OCI-LY1 (cell line): ENCODE data around the gene BMP2K.

Experiments used
- EZH2 ChIP-seq: fragments of 200-600 bp; sonication (generic), shearing (Covaris generic); IDR thresholded peaks from 2 replicates; pipeline ENCODE4 v1.8.0; 2017; ENCODE audit warnings: borderline replicate concordance, mixed run types, mild to moderate bottlenecking, antibody characterized with exemption, low read length, moderate library complexity, mixed read lengths
- TF ChIP-seq, protein P1 (sequence below): fragments of 200-600 bp; sonication (generic), shearing (Covaris generic); IDR thresholded peaks from 2 replicates; pipeline ENCODE4 v1.5.1; 2017; ENCODE audit warnings: mild to moderate bottlenecking, antibody characterized with exemption, low read length, moderate library complexity, mixed read lengths

DNA sequence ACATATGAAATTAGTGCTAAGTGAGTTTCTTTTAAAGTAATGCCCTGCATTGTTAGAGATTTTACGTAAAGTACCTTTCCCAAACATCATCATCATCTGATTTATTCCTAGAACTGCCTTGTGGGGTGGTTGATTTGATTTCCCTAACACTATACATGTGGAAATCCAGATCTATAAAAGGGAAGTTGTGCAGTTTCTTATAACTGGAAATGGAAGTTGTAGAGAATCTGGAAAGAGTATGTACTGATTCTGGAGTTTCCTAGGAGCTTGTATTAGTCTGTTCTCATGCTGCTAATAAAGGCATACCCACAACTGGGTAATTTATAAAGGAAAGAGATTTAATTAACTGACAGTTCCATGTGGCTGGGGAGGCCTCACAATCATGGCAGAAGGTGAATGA is 47.9 kb downstream of the BMP2K start:
- TF ChIP-seq, protein P1, sequence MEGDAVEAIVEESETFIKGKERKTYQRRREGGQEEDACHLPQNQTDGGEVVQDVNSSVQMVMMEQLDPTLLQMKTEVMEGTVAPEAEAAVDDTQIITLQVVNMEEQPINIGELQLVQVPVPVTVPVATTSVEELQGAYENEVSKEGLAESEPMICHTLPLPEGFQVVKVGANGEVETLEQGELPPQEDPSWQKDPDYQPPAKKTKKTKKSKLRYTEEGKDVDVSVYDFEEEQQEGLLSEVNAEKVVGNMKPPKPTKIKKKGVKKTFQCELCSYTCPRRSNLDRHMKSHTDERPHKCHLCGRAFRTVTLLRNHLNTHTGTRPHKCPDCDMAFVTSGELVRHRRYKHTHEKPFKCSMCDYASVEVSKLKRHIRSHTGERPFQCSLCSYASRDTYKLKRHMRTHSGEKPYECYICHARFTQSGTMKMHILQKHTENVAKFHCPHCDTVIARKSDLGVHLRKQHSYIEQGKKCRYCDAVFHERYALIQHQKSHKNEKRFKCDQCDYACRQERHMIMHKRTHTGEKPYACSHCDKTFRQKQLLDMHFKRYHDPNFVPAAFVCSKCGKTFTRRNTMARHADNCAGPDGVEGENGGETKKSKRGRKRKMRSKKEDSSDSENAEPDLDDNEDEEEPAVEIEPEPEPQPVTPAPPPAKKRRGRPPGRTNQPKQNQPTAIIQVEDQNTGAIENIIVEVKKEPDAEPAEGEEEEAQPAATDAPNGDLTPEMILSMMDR: no peak
- no peak for TF ChIP-seq EZH2
